ENCODE results near the gene VPS4A.

Gene VPS4A

GRCh38 chr16:69367980-69368379 lies 56.8 kb downstream of the VPS4A start:
- no peaks in the 10 kb centered on the region for H3K27me3 Mint-ChIP-seq (ENCODE audit: low read depth, poor library complexity)
- DNase-seq = no peak
- no peaks in the 10 kb centered on the region for H3K9me3 Mint-ChIP-seq
- peaks cover 34% of the 10 kb centered on the region for H3K4me1 Mint-ChIP-seq
- peaks cover 85% of the 10 kb centered on the region for H3K36me3 Mint-ChIP-seq (ENCODE audit: low read depth)
- H3K27ac Mint-ChIP-seq = peak overlapping the region; percentile 91
- no peak for TF ChIP-seq CTCF (IDR thresholded peaks at IDR 0.05)
- peak overlapping the region; percentile 5 for H3K4me3 Mint-ChIP-seq

DNA sequence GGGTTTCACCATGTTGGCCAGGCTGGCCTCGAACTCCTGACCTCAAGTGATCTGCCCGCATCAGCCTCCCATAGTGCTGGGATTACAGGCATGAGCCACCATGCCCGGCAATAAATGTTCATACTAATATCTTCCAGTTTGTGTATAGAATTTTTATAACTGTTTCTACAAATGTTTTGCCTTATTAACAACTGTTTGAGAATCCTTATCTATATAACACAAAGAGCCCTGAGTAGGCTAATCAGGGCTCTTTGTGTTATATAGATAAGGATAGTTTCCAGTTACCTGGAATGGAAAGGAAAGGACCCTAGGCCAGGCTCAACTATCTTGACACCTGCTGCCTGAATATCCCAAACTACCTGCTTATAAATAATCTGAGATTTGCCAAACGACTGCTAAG lies 57.7 kb downstream of the VPS4A start:
- Mint-ChIP-seq H3K27ac (peak overlapping the region; percentile 91), H3K4me1 (peaks cover 34% of the 10 kb centered on the region), H3K4me3 (no peak overlapping the region), H3K9me3 (no peaks in the 10 kb centered on the region), H3K36me3 (ENCODE audit: low read depth) (peaks cover 86% of the 10 kb centered on the region), H3K27me3 (ENCODE audit: low read depth, poor library complexity) (no peaks in the 10 kb centered on the region)
- TF ChIP-seq CTCF (IDR thresholded peaks at IDR 0.05) = no peak
- DNase-seq = no peak

DNA sequence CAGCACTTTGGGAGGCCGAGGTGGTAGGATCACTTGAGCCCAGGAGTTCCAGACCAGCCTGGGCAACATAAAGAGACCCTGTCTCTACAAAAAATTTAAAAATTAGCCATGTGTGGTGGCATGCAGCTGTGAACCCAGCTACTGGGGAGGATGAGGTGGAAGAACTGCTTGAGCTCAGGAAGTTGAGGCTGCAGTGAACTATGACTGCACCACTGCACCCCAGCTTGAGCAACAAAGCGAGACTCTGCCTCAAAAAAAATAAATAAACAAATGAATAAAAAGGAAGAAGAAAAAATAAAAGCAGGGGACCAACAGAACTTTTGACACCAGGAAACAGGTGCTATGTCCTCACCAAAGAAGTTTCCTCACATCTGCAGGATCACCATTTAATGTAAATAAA lies 60.4 kb downstream of the VPS4A start:
- Mint-ChIP-seq H3K4me1 (peaks cover 29% of the 10 kb centered on the region), H3K36me3 (ENCODE audit: low read depth) (peaks cover 88% of the 10 kb centered on the region), H3K27me3 (ENCODE audit: low read depth, poor library complexity) (no peaks in the 10 kb centered on the region), H3K9me3 (no peaks in the 10 kb centered on the region), H3K27ac (peak overlapping the region; percentile 92), H3K4me3 (no peak overlapping the region)
- no peak for TF ChIP-seq CTCF (IDR thresholded peaks at IDR 0.05)
- no peak for DNase-seq

- Mint-ChIP-seq H3K4me3 (no peak overlapping the region), H3K36me3 (ENCODE audit: low read depth) (peaks cover 84% of the 10 kb centered on the region), H3K27me3 (ENCODE audit: low read depth, poor library complexity) (no peaks in the 10 kb centered on the region), H3K4me1 (peaks cover 21% of the 10 kb centered on the region), H3K9me3 (no peaks in the 10 kb centered on the region), H3K27ac (no peak overlapping the region)
- no peak for DNase-seq
- no peak for TF ChIP-seq CTCF (IDR thresholded peaks at IDR 0.05)
Measured at GRCh38 chr16:69373019-69373418, 61.9 kb downstream of the VPS4A start.

All from nephron progenitor cell (in vitro differentiated cells).